Adipocyte (in vitro differentiated cells): Measurements from ENCODE around the gene NKX6-2.
"Not testable (repeated sequence)": the region's sequence is repeated elsewhere in the genome, so short reads cannot be mapped to it uniquely, and the experiment has no call there.

Source experiments
- DNase-seq: peaks from one replicate; pipeline ENCODE4 v3.0.0-alpha.2; 2015; ENCODE audit warnings: low read depth
- H3K27me3 ChIP-seq: replicated peaks from 2 replicates; pipeline ENCODE4 v1.7.0; 2013; ENCODE audit warnings: mild to moderate bottlenecking, low read length, moderate library complexity; ENCODE audit not compliant: control insufficient read depth, insufficient read depth
- H3K36me3 ChIP-seq: 2 replicates; pipeline ENCODE4 v1.7.0; 2013; ENCODE audit warnings: low read length, mild to moderate bottlenecking, moderate library complexity; ENCODE audit not compliant: control insufficient read depth, insufficient read depth, severe bottlenecking
- H3K4me1 ChIP-seq: 2 replicates; pipeline ENCODE4 v1.7.0; 2013; ENCODE audit warnings: mild to moderate bottlenecking, low read length, moderate library complexity; ENCODE audit not compliant: control insufficient read depth, insufficient read depth
- H3K4me3 ChIP-seq: 2 replicates; pipeline ENCODE4 v1.7.0; 2013; ENCODE audit warnings: mild to moderate bottlenecking, low read length, moderate library complexity
- H3K9ac ChIP-seq: 2 replicates; pipeline ENCODE4 v1.7.0; 2013; ENCODE audit warnings: mild to moderate bottlenecking, low read length, moderate library complexity
- H3K9me3 ChIP-seq: 2 replicates; pipeline ENCODE4 v1.7.0; 2013; ENCODE audit warnings: mild to moderate bottlenecking, low read length, moderate library complexity; ENCODE audit not compliant: control insufficient read depth

NKX6-2 gene

DNA sequence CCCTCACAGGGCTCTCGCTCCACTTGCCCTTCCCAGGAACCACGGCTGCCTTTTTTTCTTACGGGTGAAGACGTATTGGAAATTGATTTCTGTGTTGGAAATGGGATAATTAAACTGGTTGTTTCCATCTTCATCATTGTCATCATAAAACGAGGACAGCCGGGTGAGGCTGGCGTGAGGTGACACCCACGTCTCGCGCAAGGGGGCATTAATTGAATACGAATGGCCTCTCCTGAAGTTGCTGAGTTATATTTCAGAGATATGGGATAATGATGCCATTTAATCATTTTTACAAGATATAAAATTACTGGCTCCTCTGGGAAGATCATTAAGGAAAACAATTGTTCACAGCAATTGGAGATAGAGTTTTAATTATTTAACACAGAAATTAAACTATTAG lies 18.3 kb upstream of the NKX6-2 start:
- peaks cover 5% of the 10 kb centered on the region for H3K9me3 ChIP-seq
- peaks cover 27% of the 10 kb centered on the region for H3K27me3 ChIP-seq
- no peak overlapping the region for H3K9ac ChIP-seq
- H3K36me3 ChIP-seq = no peaks in the 10 kb centered on the region
- H3K4me3 ChIP-seq = no peak overlapping the region
- H3K4me1 ChIP-seq = no peaks in the 10 kb centered on the region
- DNase-seq = no peak

DNA sequence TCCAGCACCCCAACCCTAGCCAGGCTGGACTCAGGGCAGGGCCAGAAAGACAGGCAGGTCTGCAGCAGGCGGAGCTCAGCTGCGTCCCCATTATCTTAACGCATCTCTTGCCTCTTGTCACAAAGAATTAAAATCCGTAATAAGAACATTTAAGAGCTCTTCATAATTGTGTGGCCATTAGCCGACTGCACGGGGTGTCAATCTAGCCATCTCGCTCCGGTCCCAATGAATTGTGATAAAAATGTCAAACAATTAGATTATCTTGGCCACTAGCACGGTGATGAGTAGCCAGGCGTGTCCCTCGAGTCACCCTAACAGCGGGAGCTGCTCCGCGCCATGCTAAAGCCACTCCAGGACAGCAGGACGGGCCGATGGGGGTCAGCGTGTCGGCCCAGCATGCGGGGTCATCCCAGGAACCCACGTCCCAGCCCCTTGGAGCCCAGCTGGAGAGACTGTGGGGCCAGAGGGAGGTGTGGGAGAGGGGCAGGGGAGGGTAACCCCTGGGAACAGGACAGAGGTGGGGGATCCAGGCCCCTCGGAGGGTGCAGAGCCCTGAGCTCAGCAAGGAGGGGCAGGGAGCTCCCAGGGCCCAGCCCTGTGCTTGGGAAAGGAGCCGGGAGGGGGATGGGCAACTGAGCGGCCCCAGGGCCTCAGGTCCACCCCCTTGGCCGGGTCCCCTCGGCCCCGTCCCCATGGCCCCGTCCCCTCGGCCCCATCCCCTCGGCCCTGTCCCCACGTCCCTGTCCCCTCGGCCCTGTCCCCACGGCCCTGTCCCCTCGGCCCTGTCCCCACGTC lies 17.7 kb upstream of the NKX6-2 start:
- no peak overlapping the region for H3K9ac ChIP-seq
- H3K9me3 ChIP-seq = peaks cover 5% of the 10 kb centered on the region
- no peaks in the 10 kb centered on the region for H3K4me1 ChIP-seq
- peaks cover 21% of the 10 kb centered on the region for H3K27me3 ChIP-seq
- DNase-seq = no peak
- no peak overlapping the region for H3K4me3 ChIP-seq
- H3K36me3 ChIP-seq = no peaks in the 10 kb centered on the region

DNA sequence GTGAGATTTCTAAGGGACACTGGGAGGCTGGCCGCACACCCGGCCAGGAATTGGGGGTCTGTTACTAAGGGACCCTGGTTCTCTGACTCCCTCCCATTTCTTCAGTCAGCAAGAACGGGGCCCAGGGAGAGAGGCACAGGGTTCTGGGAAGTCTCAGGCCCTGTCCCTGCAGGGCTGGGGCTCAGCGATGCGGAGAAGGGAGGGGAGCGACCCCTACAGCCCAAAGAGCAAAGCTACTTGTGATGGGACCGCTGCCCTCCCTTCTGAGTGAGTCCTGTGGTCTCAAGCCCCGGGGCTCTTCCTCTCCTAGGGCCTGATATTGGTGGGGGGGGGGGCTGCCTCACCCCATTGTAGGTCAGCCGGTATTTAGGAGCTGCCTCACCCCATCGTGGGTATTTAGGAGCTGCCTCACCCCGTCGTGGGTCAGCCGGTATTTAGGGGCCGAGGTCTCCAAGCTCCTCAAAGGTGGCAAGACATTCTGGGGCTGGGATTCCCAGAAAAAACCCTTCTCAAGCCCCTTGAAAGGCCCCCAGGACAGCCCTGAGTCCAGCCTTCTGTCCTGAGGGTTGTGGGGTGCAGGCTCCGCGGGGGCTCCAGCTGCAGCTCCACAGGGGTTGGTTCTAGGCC lies 16.9 kb upstream of the NKX6-2 start:
- no peak overlapping the region for H3K4me3 ChIP-seq
- DNase-seq = no peak
- H3K27me3 ChIP-seq = peaks cover 15% of the 10 kb centered on the region
- no peaks in the 10 kb centered on the region for H3K36me3 ChIP-seq
- no peak overlapping the region for H3K9ac ChIP-seq
- no peaks in the 10 kb centered on the region for H3K4me1 ChIP-seq
- peaks cover 5% of the 10 kb centered on the region for H3K9me3 ChIP-seq

DNA sequence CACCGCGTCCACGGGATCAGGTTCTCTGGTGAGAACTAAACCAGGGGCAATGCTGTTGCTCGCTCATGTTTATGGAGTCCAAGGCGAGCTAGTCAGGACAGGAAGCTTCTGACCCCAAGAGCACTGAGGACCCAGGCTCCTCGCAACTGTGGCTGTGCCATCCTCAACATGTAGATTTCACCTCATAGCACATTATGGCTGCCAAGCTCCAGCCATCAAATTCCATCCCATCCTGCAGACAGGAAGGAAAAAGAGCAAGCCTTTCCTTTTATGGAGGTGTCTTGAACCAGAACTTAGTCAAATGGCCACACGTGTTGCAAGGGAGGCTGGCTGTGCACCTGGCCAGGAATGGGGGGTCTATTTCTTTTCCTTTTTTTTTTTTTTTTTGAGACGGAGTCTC lies 16.1 kb upstream of the NKX6-2 start:
- H3K27me3 ChIP-seq = peaks cover 17% of the 10 kb centered on the region
- H3K9ac ChIP-seq = no peak overlapping the region
- no peak for DNase-seq
- H3K36me3 ChIP-seq = no peaks in the 10 kb centered on the region
- no peak overlapping the region for H3K4me3 ChIP-seq
- no peaks in the 10 kb centered on the region for H3K4me1 ChIP-seq
- H3K9me3 ChIP-seq = peaks cover 5% of the 10 kb centered on the region

DNA sequence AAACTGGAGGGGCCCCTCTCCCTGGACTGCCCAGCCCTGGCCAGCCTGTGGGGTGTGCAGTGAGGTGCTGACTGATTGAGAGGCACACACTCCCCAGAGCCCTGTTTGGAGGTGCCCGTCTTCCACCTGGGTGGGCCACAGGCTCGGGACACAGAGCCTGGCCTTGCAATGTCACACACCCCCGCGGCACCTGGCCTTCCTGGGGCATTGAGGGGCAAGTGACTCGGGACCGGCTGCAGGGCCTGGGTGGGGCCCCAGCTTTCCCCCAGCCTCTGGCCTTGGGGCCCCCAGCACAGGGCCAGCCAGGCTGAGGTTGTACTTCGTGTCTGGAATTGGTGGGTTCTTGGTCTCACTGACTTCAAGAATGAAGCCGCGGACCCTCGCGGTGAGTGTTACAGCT lies 13.9 kb upstream of the NKX6-2 start:
- no peak for DNase-seq
- Histone ChIP-seq H3K4me3 (no peak overlapping the region), H3K4me1 (no peaks in the 10 kb centered on the region), H3K9me3 (peaks cover 5% of the 10 kb centered on the region), H3K9ac (no peak overlapping the region), H3K36me3 (no peaks in the 10 kb centered on the region), H3K27me3 (peaks cover 13% of the 10 kb centered on the region)

DNA sequence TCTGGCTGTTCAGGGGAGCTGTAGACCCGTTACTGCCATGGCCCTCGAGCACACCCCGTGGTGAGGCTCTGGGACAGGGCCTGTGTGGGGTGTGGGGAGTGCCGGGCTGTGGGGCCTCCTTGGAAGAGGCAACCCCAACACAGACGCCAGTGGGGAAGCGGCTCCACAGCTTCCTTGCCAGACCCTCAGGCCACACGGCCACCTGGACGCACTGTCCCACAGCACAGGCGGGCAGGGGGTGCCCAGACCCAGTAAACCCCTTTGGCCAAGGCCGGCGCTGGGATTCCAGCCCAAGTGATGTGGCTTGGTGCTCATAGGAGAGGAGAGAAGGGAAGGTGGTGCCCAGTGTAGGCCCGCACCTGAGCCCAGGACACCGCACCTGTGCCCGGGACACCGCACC lies 12.9 kb upstream of the NKX6-2 start:
- no peak overlapping the region for H3K9ac ChIP-seq
- H3K36me3 ChIP-seq = no peaks in the 10 kb centered on the region
- peaks cover 13% of the 10 kb centered on the region for H3K27me3 ChIP-seq
- H3K4me3 ChIP-seq = no peak overlapping the region
- no peaks in the 10 kb centered on the region for H3K4me1 ChIP-seq
- peaks cover 5% of the 10 kb centered on the region for H3K9me3 ChIP-seq
- DNase-seq = no peak

DNA sequence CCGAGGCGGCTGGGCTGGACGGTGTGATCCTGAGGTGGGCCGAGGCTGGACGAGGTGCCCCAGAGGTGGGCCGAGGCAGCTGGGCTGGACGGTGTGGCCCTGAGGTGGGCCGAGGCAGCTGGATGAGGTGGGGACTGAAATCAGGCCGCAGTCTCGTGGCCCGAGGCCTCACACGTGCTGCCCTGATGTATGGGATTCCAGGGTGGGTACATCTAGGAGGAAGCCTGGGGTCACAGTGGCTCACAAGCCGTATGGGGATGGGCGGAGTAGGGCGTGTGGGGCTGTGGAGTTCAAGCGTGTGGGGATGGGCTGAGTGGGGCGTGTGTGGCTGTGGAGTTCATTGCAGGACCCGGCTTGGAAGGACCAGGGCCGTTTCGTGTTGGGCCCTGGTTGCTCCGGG lies 12.5 kb upstream of the NKX6-2 start:
- Histone ChIP-seq H3K4me3 (no peak overlapping the region), H3K9me3 (peaks cover 5% of the 10 kb centered on the region), H3K36me3 (no peaks in the 10 kb centered on the region), H3K27me3 (peaks cover 18% of the 10 kb centered on the region), H3K4me1 (no peaks in the 10 kb centered on the region), H3K9ac (no peak overlapping the region)
- no peak for DNase-seq

DNA sequence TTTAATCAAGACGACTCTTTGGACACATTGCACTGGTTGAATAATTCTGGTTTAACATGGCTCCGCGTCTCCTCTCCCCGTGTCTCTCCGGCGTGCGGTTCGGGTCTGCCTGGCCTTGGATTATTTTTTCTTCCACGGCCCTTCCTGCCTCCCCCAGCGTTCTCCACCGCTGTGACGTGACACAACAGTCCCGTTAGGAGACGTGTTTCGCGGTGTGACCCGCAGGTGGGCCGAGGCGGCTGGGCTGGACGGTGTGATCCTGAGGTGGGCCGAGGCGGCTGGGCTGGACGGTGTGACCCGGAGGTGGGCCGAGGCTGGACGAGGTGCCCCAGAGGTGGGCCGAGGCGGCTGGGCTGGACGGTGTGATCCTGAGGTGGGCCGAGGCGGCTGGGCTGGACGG lies 12.0 kb upstream of the NKX6-2 start:
- H3K4me1 ChIP-seq, H3K4me3 ChIP-seq, H3K9me3 ChIP-seq, H3K36me3 ChIP-seq, H3K9ac ChIP-seq, DNase-seq: not testable (repeated sequence)
- peaks cover 20% of the 10 kb centered on the region for H3K27me3 ChIP-seq

DNA sequence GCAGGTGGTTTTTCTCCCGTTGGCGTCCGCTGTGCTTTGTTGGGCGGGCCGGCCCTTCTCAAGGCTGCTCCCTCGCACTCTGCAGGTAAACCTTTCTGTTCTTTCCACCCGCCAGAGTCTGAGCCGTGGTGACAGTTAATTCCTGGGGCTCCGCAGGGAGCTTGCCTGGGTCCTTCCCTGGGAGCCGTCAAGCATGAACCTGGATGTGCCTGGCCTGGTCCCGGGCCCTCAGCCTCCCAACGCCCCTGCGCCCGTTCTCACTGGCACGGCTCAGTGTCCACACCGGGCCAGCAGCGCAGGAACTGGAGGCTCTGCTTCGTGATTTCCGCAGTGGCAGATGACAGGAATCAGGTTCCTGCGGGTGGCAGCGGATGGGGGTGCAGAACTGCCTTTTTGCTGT lies 10.9 kb upstream of the NKX6-2 start:
- H3K9ac ChIP-seq = no peak overlapping the region
- H3K36me3 ChIP-seq = no peaks in the 10 kb centered on the region
- H3K4me3 ChIP-seq = no peak overlapping the region
- DNase-seq = no peak
- H3K27me3 ChIP-seq = peaks cover 25% of the 10 kb centered on the region
- peaks cover 2% of the 10 kb centered on the region for H3K9me3 ChIP-seq
- no peaks in the 10 kb centered on the region for H3K4me1 ChIP-seq

DNA sequence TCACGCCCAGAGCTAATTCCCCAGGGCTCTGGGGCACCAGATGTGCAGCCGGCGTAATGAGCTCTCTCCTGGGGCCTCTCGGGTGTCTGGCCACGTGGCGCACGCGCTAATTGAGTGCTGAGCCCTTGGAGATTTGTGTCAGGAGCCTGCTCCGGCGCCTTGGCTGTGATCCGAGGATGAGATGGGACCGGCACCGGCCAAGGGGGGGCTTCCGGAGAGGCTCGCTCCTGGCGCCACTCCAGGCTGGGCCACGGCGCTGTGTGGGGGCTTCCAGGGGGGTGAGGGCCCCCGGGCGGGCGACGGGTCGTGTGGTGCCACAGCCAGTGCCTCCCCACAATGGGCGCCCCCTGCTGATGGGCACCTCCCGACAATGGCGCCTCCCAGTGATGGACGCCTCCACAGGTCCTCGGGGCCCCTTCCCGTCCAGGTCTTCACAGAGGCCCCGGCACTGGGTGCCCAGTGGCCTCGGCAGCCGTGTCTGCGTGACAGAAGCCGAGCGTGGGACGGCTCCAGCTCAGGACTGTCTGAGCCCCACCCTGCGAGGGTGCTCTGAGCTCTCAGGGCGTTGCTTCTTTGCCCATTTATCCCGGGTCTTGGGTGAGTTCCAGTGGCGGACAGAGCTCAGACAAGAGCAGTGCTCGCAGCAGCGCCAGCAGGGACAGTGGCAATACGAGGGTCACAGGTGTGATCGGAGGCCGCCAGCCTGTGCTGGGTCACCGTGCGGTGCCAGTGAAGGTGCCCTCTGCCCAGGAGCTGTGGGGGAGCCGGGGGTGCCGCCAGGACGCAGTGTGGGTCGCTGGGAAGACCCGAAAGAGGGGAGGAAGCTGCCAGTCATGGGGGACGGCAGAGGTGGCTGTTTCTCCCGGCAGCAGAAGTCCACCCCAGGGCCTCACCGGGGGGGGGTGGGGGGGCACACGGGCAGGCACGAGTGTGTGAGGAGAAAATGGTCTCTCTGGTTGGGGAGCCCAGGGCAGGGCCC lies 8.2 kb upstream of the NKX6-2 start:
- Histone ChIP-seq H3K9me3 (no peaks in the 10 kb centered on the region), H3K9ac (no peak overlapping the region), H3K36me3 (no peaks in the 10 kb centered on the region), H3K27me3 (peaks cover 25% of the 10 kb centered on the region), H3K4me1 (no peaks in the 10 kb centered on the region), H3K4me3 (no peak overlapping the region)
- DNase-seq = no peak

DNA sequence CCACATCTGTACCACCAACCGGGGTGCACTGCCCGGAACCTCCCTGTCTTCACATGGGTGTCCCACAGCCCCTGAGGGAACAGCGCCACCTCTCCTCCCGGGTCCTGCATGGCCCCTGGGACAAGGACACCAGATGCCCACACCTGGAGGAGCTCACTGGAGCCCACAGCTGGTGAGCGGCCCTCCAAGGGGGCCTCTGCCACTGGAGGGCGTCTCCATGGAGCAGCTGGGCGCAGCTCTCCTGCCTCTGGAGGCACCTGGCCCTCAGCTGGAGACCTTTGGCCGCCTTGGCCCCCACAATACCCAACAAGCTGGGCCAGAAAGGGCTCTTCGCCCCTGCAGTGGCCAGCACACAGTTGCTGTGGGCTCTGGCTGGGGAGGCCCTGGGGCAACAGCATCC lies 7.3 kb upstream of the NKX6-2 start:
- H3K4me1 ChIP-seq = no peaks in the 10 kb centered on the region
- no peaks in the 10 kb centered on the region for H3K9me3 ChIP-seq
- no peak for DNase-seq
- H3K27me3 ChIP-seq = peaks cover 25% of the 10 kb centered on the region
- no peak overlapping the region for H3K9ac ChIP-seq
- H3K36me3 ChIP-seq = no peaks in the 10 kb centered on the region
- H3K4me3 ChIP-seq = no peak overlapping the region
